NCI-H510A treated with DMSO at 0.1 percent for 48 hours (cell line): ENCODE results near the gene GPATCH8.
"Not testable (repeated sequence)": the region's sequence is repeated elsewhere in the genome, so short reads cannot be mapped to it uniquely, and the experiment has no call there.

ENCODE experiments used
- DNase-seq: peaks from one replicate; lab custom pipeline; 2025; lab: John Stamatoyannopoulos, UW

GPATCH8 gene

DNA sequence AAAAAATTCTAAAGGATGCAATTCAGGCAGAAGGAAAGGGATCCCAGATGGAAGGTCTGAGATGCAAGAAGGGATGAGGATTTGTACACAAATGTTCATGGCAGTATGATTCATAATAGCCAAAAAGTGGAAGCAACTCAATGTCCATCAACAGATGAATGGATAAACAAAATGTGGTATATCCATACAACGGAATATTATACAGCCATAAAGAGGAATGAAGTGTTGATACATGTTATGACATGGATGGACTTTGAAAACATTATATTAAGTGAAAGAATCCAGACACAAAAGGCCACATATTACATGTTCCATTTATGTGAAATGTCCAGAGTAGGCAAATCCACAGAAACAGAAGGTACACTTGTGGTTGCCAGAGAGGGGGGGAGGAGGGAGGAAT, 23.9 kb upstream of the GPATCH8 start:
- DNase-seq: no peak

GRCh38 chr17:44523672-44523972, 20.4 kb upstream of the GPATCH8 start:
- DNase-seq: no peak

DNA sequence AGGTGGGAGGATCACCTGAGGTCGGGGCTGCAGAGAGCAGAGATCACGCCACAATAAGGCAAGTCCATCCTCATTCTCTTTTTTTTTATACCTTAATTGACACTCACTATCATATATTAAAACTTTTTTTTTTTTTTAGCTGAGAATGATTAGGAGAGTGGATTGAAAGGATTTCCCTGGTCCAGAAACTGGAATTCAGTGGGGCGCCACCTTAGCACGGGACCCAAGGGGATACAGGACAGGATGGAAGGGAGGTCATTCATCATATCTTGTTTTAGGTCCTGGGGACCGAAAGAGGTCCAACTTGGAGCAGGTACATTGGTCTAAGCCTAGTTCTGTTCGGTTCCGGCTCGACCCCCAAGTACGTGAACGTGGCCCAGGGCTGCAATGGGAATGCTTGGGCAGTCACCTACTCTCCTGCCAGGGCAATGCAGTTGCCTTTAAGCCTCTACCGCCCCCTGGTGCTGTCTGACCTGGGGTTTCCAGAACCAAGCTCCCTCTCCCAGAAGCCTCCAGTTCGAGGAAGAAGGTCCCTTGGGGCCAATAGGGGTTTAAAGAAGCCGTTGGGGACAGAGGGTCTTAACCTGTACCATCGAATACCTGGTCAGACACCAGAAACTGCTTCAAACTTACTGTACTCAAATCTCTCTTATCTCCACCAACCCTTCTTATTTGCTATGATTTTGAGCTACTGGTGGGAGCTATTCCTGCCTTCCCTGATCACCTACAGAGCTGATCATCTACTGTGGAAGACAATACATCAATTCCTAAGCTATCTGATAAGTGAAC, 19.9 kb upstream of the GPATCH8 start:
- DNase-seq: no peak

DNA sequence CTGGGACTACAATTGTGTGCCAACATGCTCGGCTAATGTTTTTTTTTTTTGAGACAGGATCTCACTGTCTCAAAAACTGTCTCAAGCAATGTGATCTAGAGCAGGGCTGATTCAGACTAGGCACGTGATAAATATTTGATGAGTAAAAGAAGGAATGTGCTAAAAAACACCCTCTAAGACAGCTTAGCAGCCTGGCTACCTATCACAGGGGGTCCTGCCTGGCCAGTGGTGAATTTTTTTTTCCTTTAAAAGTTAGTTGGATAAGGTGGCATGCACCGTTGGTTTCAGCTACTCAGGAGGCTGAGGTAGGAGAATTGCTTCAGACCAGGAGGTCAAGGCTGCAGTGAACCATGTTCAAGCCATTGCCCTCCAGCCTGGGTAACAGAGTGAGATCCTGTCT, 14.8 kb upstream of the GPATCH8 start:
- DNase-seq: no peak

GRCh38 chr17:44511241-44512134, 8.3 kb upstream of the GPATCH8 start:
- peak; percentile 72 for DNase-seq

DNA sequence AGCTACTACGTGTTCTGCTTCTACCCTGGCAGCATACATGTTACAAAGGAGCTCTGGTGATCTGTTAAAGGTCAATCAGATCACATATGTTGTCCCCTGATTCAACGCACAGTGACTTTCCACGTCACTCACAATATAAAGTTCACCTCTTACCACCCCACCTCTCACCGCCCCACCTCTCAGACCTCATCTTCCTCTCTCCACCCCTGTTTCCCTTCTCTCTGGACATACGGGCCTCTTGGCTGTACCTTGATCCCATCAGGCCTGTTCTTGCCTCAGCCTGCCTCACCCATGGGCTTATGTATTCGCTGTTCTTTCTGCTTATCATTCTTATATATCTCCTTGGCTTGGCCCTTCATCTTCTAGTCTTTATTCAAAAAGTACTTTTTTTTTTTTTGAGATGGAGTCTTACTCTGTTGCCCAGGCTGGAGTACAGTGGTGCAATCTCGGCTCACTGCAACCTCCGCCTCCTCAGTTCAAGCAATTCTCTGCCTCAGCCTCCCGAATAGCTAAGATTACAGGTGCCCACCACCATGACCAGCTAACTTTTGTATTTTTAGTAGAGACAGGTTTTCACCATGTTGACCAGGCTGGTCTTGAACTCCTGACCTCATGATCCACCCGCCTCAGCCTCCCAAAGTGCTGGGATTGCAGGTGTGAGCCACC, 3.9 kb upstream of the GPATCH8 start:
- not testable (repeated sequence) for DNase-seq

GRCh38 chr17:44502598-44503146, 534 bp downstream of the GPATCH8 start:
- peak; percentile 18 for DNase-seq

DNA sequence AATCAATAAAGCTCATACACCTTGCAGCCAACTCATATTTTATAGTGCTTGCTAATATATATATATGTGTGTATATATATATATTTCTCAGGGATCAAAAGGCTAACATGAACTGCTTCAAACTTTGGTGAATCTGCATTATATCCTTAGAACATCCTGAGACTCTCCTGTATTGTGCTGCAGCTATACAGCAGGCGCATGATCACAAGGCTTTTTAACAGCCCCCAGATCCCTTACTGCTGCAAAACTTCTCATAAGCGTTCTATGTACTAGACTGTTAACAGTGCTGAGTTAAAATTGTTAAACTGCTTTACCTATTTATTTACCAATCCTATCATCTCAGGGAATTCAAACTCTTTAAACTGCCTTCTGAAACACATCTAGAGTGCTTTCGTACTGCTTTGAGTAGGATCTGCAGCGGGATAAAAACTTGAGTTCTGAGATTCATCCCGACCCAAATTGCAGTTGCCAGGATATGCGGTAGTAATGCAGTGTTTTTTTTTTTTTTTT, 1.3 kb downstream of the GPATCH8 start:
- no peak for DNase-seq

DNA sequence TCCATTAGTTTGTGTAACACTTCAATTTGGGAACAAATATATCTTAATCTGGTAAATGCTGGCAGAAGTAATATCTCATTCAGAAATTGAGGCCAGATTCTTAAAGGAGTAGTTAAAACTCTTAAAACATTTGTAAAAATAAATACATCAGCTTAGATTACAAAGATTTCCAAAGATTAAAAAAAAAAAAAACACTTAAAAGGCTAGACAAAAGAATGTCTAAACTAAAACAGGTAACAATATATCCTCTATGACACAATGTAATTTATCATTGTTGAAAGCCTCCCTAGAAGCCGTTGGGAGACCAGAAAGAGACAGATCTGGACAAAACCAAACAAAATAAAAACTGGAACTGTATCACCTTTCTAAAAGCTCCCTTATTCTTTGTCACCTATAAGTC, 3.5 kb downstream of the GPATCH8 start:
- DNase-seq: no peak

- DNase-seq: no peak
Observed at GRCh38 chr17:44496815-44497214, 6.4 kb downstream of the GPATCH8 start.

- no peak for DNase-seq
Observed at GRCh38 chr17:44493339-44493738, 9.9 kb downstream of the GPATCH8 start.

- DNase-seq: no peak
Observed at GRCh38 chr17:44492706-44493272, 10.4 kb downstream of the GPATCH8 start.

DNA sequence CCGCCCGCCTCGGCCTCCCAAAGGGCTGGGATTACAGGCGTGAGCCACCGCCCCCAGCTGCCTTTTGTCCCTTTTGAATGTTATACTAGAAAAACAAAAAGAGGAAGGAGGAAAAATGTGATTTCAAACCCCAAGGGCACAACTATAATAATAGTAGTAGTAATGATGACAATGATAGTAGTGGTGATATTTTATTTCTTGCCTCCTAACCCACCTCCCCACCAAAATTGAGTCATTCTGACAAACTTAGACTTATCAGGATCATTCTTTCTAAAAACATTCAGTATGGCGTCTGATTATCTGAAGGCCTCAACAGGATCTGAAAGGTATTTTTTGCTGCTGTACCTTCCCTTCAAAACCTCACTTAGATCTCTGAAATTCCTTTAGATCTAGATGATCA, 13.6 kb downstream of the GPATCH8 start:
- no peak for DNase-seq

- no peak for DNase-seq
Observed at GRCh38 chr17:44487170-44487569, 16.0 kb downstream of the GPATCH8 start.

- DNase-seq: no peak
Observed at GRCh38 chr17:44473367-44473766, 29.8 kb downstream of the GPATCH8 start.

DNA sequence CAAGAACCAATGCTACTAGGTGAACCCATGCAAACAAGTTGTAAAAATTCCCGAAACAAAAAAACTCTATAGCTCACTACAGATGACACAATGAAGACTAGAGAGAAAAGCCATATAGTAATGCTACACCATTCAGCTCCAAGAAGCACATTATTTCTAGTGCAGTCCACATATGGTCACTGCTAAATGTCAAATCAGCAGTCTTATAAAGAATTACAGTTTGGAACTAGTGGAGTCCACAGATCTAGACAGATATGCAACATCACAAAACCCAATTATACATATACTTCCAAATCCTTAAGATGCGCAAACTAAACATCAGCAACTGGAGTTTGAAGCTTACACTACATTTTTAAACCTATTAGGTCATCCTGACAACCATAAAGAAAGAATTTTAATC, 33.5 kb downstream of the GPATCH8 start:
- DNase-seq: no peak

DNA sequence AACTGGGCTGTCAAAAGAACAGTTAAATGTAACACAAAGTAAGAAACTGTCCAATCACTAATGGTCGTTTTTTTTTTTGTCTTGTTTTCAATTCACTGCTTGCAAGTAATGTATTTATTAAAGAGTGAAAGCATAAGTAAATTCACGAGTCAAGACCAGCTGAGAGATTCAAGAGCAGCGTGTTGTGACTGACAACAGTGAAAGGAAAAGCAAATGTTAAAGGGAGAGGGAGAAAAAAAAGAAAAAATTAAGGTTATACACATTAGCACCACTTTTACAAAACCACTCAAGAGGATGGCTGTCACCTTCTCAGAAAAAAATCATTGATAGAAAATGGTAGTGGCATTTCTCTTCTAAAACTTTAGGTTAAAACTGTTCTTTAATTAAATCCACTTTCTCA, 36.1 kb downstream of the GPATCH8 start:
- no peak for DNase-seq

DNA sequence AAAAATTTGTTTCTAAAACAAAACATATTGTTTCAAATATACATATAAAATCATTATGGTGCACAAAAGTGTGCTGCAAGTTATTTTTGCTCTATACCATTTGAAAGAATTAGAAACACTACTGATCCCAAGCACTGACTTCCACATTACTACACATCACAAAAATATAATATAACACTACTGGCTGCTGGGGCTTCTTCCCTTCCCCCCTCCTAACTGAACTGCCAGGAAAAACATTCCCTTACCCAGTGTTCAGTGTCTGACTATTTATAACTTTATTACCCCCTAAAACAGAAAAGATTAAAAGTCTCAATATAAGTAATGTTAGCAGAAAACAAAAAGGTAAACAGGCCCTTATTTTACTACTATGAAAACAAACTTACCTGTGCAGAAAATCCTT, 36.9 kb downstream of the GPATCH8 start:
- no peak for DNase-seq

DNA sequence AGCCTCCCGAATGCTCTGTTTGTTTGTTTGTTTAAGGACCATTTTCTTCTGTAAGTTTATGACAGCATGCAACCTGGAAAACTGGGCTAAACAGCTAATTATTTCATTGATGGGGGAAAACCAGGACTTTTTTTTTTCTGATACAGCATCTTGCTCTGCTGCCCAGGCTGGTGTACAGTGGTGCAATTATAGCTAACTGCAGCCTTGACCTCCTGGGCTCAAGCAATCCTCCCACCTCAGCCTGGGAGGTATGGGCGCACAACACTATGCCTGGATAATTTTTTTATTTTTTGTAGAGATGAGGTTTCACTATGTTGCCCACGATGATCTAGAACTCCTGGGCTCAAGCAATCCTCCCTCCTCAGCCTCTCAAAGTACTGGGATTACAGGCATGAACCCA, 37.3 kb downstream of the GPATCH8 start:
- no peak for DNase-seq

GRCh38 chr17:44465276-44465675, 37.9 kb downstream of the GPATCH8 start:
- no peak for DNase-seq

GRCh38 chr17:44464037-44464436, 39.2 kb downstream of the GPATCH8 start:
- no peak for DNase-seq

DNA sequence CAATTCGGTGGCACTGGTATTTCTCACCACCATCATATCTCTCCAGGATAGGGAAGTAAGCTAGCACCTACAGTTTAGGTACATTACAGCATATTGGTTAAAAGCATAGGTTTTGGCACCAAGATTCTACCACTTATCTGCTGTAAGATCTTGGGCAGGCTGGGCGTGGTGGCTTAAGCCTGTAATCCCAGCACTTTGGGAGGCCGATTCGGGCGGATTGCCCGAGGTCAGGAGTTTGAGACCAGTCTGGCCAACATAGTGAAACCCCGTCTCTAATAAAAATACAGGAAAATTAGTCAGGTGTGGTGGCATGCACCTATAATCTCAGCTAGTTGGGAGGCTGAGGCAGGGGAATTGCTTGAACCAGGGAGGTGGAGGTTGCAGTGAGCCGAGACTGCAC, 51.4 kb downstream of the GPATCH8 start:
- no peak for DNase-seq
